IMR-90 (cell line): Measurements from ENCODE around the gene CARS2. TPM values are rescaled to one million over a fixed set of nuclear protein-coding genes. Genes with fewer than 3 reads are reported as not detected.

ENCODE experiments used
- ATAC-seq: fragments of 200-7000 bp; cut with Tn5 transposase; 2 replicates; pipeline ENCODE4 v1.9.1; 2020; ENCODE audit warnings: low read depth, mild to moderate bottlenecking, moderate library complexity
- BruUV-seq: library from RNA; stranded (reverse); fragments of 400-500 nt; replicated peaks from 2 replicates; lab custom pipeline; 2021; lab: Mats Ljungman, UMichigan
- CTCF ChIA-PET: fragments of 300-600 bp; formaldehyde crosslinking; extraction: SDS; loops from one replicate; lab custom pipeline; 2021; ENCODE audit warnings: antibody characterized with exemption; lab: Yijun Ruan, JAX
- POLR2A ChIA-PET: fragments of 300-600 bp; sonication (Branson Sonifier 250); formaldehyde crosslinking; loops from one replicate; lab custom pipeline; 2022; ENCODE audit warnings: antibody characterized with exemption; ENCODE audit not compliant: unreplicated experiment; lab: Charles Lee
- DNase-seq: peaks from one replicate; pipeline ENCODE4 v3.0.0; 2013
- H2AFZ ChIP-seq: replicated peaks from 2 replicates; pipeline ENCODE3; 2013; ENCODE audit warnings: low read length, mild to moderate bottlenecking; ENCODE audit not compliant: poor library complexity
- H2AK5ac ChIP-seq: 2 replicates; pipeline ENCODE4 v1.6.1; 2013; ENCODE audit warnings: low read depth, low read length, inconsistent platforms
- H2AK9ac ChIP-seq: replicated peaks from 2 replicates; pipeline ENCODE3; 2013; ENCODE audit warnings: mild to moderate bottlenecking, low read depth, low read length, moderate library complexity; ENCODE audit not compliant: poor library complexity
- H2BK120ac ChIP-seq: 2 replicates; pipeline ENCODE4 v1.6.1; 2013; ENCODE audit warnings: low read depth, low read length, inconsistent platforms
- H2BK15ac ChIP-seq: 3 replicates; pipeline ENCODE4 v1.6.1; 2013; ENCODE audit warnings: low read depth, low read length, inconsistent platforms
- H2BK20ac ChIP-seq: 2 replicates; pipeline ENCODE4 v1.6.1; 2013; ENCODE audit warnings: low read depth, mild to moderate bottlenecking, inconsistent platforms, low read length, moderate library complexity
- H2BK5ac ChIP-seq: 2 replicates; pipeline ENCODE4 v1.6.1; 2013; ENCODE audit warnings: mild to moderate bottlenecking, low read depth, low read length, inconsistent platforms; ENCODE audit not compliant: poor library complexity, severe bottlenecking
- H3K14ac ChIP-seq: replicated peaks from 2 replicates; pipeline ENCODE4 v1.6.1; 2013; ENCODE audit warnings: low read depth, low read length, inconsistent platforms
- H3K18ac ChIP-seq: 2 replicates; pipeline ENCODE4 v1.6.1; 2013; ENCODE audit warnings: low read depth, low read length, control low read depth
- H3K23ac ChIP-seq: 2 replicates; pipeline ENCODE4 v1.6.1; 2013; ENCODE audit warnings: low read depth, low read length, inconsistent platforms
- H3K27ac ChIP-seq: 2 replicates; pipeline ENCODE4 v1.5.1; 2013; ENCODE audit warnings: mild to moderate bottlenecking, control low read depth, low read length; ENCODE audit not compliant: insufficient read depth
- H3K27me3 ChIP-seq: 2 replicates; pipeline ENCODE4 v1.6.1; 2013; ENCODE audit warnings: low read length; ENCODE audit not compliant: control insufficient read depth, insufficient read depth
- H3K36me3 ChIP-seq: 2 replicates; pipeline ENCODE4 v1.6.1; 2013; ENCODE audit warnings: low read length, mixed read lengths; ENCODE audit not compliant: control insufficient read depth, insufficient read depth
- H3K4ac ChIP-seq: 2 replicates; pipeline ENCODE4 v1.6.1; 2013; ENCODE audit warnings: low read depth, low read length, inconsistent platforms
- H3K4me1 ChIP-seq: 2 replicates; pipeline ENCODE4 v1.6.1; 2013; ENCODE audit warnings: low read length, mixed read lengths; ENCODE audit not compliant: control insufficient read depth, insufficient read depth
- H3K4me2 ChIP-seq: 2 replicates; pipeline ENCODE4 v1.6.1; 2013; ENCODE audit warnings: low read depth, mild to moderate bottlenecking, control low read depth, low read length, moderate library complexity
- H3K4me3 ChIP-seq: 2 replicates; pipeline ENCODE4 v1.5.1; 2013; ENCODE audit warnings: low read depth, mild to moderate bottlenecking, control low read depth, low read length, moderate library complexity; ENCODE audit not compliant: insufficient read depth
- H3K56ac ChIP-seq: 2 replicates; pipeline ENCODE4 v1.6.1; 2013; ENCODE audit warnings: low read length, inconsistent platforms; ENCODE audit not compliant: insufficient read depth; ENCODE audit errors: extremely low read depth
- H3K79me1 ChIP-seq, 2 experiments: 2 replicates each; pipeline ENCODE4 v1.6.1; 2013; ENCODE audit warnings: low read length in 2 of 2, inconsistent platforms in 1 of 2, low read depth in 1 of 2
- H3K9ac ChIP-seq: 2 replicates; pipeline ENCODE4 v1.6.1; 2013; ENCODE audit warnings: low read depth, low read length, control low read depth
- H3K9me1 ChIP-seq: 2 replicates; pipeline ENCODE4 v1.6.1; 2013; ENCODE audit warnings: low read length, inconsistent platforms; ENCODE audit not compliant: insufficient read depth
- H3K9me3 ChIP-seq: 2 replicates; pipeline ENCODE4 v1.6.1; 2013; ENCODE audit warnings: low read length; ENCODE audit not compliant: control insufficient read depth, insufficient read depth
- H4K20me1 ChIP-seq: 2 replicates; pipeline ENCODE4 v1.6.1; 2013; ENCODE audit warnings: low read length, inconsistent platforms; ENCODE audit not compliant: insufficient read depth
- H4K5ac ChIP-seq: 2 replicates; pipeline ENCODE4 v1.6.1; 2013; ENCODE audit warnings: mild to moderate bottlenecking, low read depth, low read length, control low read depth
- H4K8ac ChIP-seq, 2 experiments: 2 replicates each; pipeline ENCODE4 v1.6.1; 2013; ENCODE audit warnings: low read depth in 2 of 2, low read length in 2 of 2, control low read depth in 1 of 2, inconsistent platforms in 1 of 2
- H4K91ac ChIP-seq: 2 replicates; pipeline ENCODE4 v1.6.1; 2013; ENCODE audit warnings: low read depth, low read length, inconsistent platforms; ENCODE audit not compliant: insufficient read depth
- CHD1 ChIP-seq: IDR thresholded peaks from 2 replicates; pipeline ENCODE4 v1.6.1; 2012; ENCODE audit warnings: low read depth, low read length, improper control_type of control experiment
- MAFK ChIP-seq: IDR thresholded peaks from 2 replicates; pipeline ENCODE4 v1.6.1; 2012; ENCODE audit warnings: low read depth, low read length, improper control_type of control experiment
- MAZ ChIP-seq: IDR thresholded peaks from 2 replicates; pipeline ENCODE4 v1.6.1; 2012; ENCODE audit warnings: low read depth, mild to moderate bottlenecking, low read length, improper control_type of control experiment, moderate library complexity, borderline replicate concordance
- POLR2A ChIP-seq: IDR thresholded peaks from 2 replicates; pipeline ENCODE4 v1.6.1; 2012; ENCODE audit warnings: mild to moderate bottlenecking, low read depth, low read length
- SMC3 ChIP-seq: fragments of 150-350 bp; IDR thresholded peaks from 2 replicates; pipeline ENCODE4 v1.6.1; 2016; ENCODE audit warnings: low read depth, mild to moderate bottlenecking, antibody characterized with exemption, low read length, moderate library complexity
- WGBS, 2 experiments: methylation state at CpG; one replicate each; pipeline versions ENCODE4 v1.1.5 to v1.1.7; 2013; ENCODE audit warnings: missing lambda C conversion rate in 2 of 2; ENCODE audit not compliant: insufficient read length in 1 of 2; ENCODE audit errors: extremely low coverage in 2 of 2; 5-methylcytosine and 5-hydroxymethylcytosine counted together
- dilution Hi-C: fragments of 300-500 bp; cut with HindIII; formaldehyde crosslinking; loops from one replicate; pipeline ENCODE4 v1.14.3; 2018; ENCODE audit warnings: low sequenced_read_pairs; ENCODE audit not compliant: unreplicated experiment
- in situ Hi-C: fragments of 300-500 bp; cut with MboI; formaldehyde crosslinking; loops from 3 replicates; pipeline ENCODE4 v1.14.3; 2019; ENCODE audit warnings: low sequenced_read_pairs, inconsistent platforms, mixed read lengths
- intact Hi-C: fragments of 100-400 bp; cut with micrococcal nuclease; formaldehyde crosslinking; loops from 2 replicates; pipeline ENCODE4 v1.10.0; 2022
- polyA plus RNA-seq, 3 experiments: library from polyadenylated mRNA; depleted of rRNA; stranded (reverse); fragments of >200 nt; gene quantifications; 2 replicates each; pipeline ENCODE4 v1.2.3, GENCODE V29; 2012; ENCODE audit warnings: low replicate concordance in 1 of 3
- total RNA-seq: library from RNA; depleted of rRNA; stranded (reverse); fragments of >200 nt; gene quantifications from 2 replicates; pipeline ENCODE4 v1.2.3, GENCODE V29; 2012
- TF ChIP-seq, protein P1 (sequence below): conservative IDR thresholded peaks from 2 replicates; pipeline ENCODE4 v1.5.1; 2012; ENCODE audit warnings: mild to moderate bottlenecking, low read depth, low read length, improper control_type of control experiment

CARS2 gene
- total and polyA plus RNA-seq, 2 of the 4 experiments (the other 2 are of a cell fraction), result 76.2 to 76.4 TPM

DNA sequence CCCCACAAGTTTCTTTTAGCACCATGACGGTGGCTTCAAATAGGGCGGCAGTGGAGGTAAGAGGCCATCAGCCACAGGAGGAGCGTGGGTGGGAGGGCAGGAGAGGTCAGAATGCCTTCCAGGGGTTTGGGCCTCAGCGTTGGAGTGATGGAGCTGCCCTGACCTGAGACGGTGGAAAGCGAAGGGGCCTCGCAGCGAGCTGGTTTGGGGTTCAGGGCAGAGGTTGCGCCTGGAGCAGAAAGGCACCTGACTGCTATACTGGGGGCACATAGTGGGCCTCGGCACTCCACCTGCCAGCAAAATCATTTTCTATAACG lies 91.0 kb downstream of the CARS2 start:
- Histone ChIP-seq H4K91ac (peak overlapping the region; percentile 88), H2BK15ac (peak overlapping the region; percentile 12; the same call in 1 of the 3 replicates), H3K56ac (no peak overlapping the region), H4K5ac (peak overlapping the region; percentile 99), H3K4me1 (peaks cover 11% of the 10 kb centered on the region), H3K36me3 (no peaks in the 10 kb centered on the region), H3K9ac (0 out of 2 replicates have a peak overlapping the region, but pooled peaks have one; percentile 7), H3K4me3 (peak overlapping the region; percentile 91; the same call in 1 of the 2 replicates), H3K14ac (peak overlapping the region; percentile 76; the same call in 1 of the 2 replicates), H4K20me1 (peaks cover 27% of the 10 kb centered on the region), H2BK5ac (peak overlapping the region; percentile 94), H3K27me3 (peaks cover 4% of the 10 kb centered on the region), H3K79me1 (peaks cover 2 to 47% of the 10 kb centered on the region in 2 experiments; a peak in 3 of 4 replicates), H3K23ac (no peak overlapping the region), H2BK120ac (peak overlapping the region; percentile 58; the same call in 1 of the 2 replicates), H3K4me2 (peak overlapping the region; percentile 59), H3K9me3 (no peaks in the 10 kb centered on the region), H2BK20ac (no peak overlapping the region), H3K9me1 (peaks cover 11% of the 10 kb centered on the region), H2AFZ (peak overlapping the region; percentile 98), H3K4ac (peak overlapping the region; percentile 87), H2AK9ac (peak overlapping the region; percentile 92), H2AK5ac (peak overlapping the region; percentile 74), H3K27ac (peak overlapping the region; percentile 55), H4K8ac (peak overlapping the region; percentile 99 to 100), H3K18ac (peak overlapping the region; percentile 31)
- intact Hi-C loops, result no loop called here
- 91% methylated on average over 7 of the region's 11 CpGs; no CpG with 5 or more reads in 1 of the 2 experiments for WGBS, 2 experiments
- TF ChIP-seq MAZ (no peak), POLR2A (no peak), SMC3 (no peak), CHD1 (no peak), MAFK (no peak)
- TF ChIP-seq, protein P1, sequence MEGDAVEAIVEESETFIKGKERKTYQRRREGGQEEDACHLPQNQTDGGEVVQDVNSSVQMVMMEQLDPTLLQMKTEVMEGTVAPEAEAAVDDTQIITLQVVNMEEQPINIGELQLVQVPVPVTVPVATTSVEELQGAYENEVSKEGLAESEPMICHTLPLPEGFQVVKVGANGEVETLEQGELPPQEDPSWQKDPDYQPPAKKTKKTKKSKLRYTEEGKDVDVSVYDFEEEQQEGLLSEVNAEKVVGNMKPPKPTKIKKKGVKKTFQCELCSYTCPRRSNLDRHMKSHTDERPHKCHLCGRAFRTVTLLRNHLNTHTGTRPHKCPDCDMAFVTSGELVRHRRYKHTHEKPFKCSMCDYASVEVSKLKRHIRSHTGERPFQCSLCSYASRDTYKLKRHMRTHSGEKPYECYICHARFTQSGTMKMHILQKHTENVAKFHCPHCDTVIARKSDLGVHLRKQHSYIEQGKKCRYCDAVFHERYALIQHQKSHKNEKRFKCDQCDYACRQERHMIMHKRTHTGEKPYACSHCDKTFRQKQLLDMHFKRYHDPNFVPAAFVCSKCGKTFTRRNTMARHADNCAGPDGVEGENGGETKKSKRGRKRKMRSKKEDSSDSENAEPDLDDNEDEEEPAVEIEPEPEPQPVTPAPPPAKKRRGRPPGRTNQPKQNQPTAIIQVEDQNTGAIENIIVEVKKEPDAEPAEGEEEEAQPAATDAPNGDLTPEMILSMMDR, result no peak
- ATAC-seq (no peak), DNase-seq (no peak)
- dilution Hi-C loops, result no loop called here
- in situ Hi-C loops, result no loop called here
- ChIA-PET POLR2A (interaction anchor here (0.9 kb wide), 1 partner anchor 97 kb away, joined by 4 read pairs; no protein-coding TSS in a partner anchor), CTCF (no interaction called here)
- no TSS peak for BruUV-seq
